Activated CD4-positive, alpha-beta T cell treated with anti-CD3 and anti-CD28 coated beads for 4 hours (primary cell): ENCODE results near the gene SV2C.
"Not testable (repeated sequence)": the region's sequence is repeated elsewhere in the genome, so short reads cannot be mapped to it uniquely, and the experiment has no call there.

Experiments
- DNase-seq, 2 donors: peaks; one replicate each; pipeline ENCODE4 v3.0.0-alpha.2; 2020

SV2C gene

GRCh38 chr5:76312783-76313182, 229.6 kb downstream of the SV2C start:
- no peak for DNase-seq

DNA sequence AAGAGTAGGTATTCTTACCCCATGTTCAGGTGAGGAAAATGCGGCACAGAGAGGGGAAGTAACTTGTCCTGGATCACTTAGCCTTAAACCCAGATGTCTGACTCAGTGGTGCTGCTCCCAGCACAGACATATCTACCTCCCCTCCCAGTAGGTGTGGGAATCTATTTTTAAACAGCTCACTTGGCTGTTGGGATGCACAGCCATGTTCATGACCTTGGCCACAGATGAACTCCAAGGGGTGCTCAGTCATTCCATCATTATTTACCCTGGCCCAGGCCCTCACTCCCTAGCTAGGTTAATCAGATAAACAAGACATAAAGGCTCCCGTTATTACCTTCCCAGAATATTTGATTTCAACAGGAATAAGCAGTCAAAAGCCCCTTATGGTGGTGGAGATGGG, 231.5 kb downstream of the SV2C start:
- DNase-seq, result no peak

GRCh38 chr5:76319673-76320072, 236.5 kb downstream of the SV2C start:
- no peak for DNase-seq

DNA sequence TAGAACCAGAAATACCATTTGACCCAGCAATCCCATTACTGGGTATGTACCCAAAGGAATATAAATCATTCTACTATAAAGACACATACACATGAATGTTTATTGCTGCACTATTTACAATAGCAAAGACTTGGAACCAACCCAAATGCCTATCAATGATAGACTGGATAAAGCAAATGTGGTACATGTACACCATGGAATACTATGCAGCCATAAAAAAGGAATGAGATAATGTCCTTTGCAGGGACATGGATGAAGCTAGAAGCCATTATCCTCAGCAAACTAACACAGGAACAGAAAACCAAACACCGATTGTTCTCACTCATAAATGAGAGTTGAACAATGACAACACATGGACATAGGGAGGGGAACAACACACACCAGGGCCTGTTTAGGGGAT, 240.3 kb downstream of the SV2C start:
- not testable (repeated sequence) for DNase-seq

- no peak for DNase-seq
Measured at GRCh38 chr5:76325326-76325725, 242.1 kb downstream of the SV2C start.

- DNase-seq, result peak; percentile 24 to 29
Measured at GRCh38 chr5:76325876-76326491, 242.8 kb downstream of the SV2C start.

GRCh38 chr5:76326577-76327302, 243.6 kb downstream of the SV2C start:
- DNase-seq, result no peak

DNA sequence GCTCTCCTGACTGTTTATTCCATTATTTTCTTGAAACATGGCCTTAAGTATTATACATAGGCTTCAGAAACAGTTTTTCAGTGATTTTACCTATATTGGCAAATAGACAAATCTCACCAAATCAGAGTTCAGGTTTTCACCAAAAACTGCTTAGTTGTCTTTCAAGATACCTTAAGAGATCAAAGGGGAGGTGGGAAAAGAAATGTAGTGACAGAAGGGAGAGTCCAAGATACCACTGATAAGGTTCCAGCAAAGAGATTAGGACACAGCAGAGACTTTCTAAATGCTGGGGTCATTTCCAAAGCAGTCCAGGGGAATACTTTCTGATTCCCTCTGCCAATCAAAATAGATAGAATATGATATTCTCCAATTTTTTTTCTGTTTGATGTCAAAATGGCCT, 246.2 kb downstream of the SV2C start:
- DNase-seq, result no peak

DNA sequence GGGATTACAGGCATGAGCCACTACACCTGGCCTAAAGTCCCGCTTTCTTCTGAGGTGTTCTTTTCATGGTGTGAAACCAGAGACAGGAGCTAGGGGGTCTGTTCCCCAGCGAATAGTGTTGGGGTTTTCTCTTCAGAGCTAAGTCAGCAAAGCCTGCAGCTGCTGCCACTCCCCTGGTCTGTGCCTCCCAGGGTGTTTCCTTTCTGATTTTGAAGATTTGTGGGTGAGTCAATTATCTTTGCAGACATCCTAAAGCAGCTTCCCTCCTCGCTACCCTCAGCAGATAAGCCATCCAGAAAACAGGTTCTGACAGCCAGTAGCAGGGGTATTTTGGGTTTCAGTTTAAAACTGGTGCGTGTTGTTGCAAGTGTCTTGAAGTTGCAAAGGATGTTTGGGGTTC, 247.9 kb downstream of the SV2C start:
- peak in 1 of 2 donors; percentile 18 for DNase-seq

GRCh38 chr5:76332102-76332501, 248.9 kb downstream of the SV2C start:
- DNase-seq, result no peak

DNA sequence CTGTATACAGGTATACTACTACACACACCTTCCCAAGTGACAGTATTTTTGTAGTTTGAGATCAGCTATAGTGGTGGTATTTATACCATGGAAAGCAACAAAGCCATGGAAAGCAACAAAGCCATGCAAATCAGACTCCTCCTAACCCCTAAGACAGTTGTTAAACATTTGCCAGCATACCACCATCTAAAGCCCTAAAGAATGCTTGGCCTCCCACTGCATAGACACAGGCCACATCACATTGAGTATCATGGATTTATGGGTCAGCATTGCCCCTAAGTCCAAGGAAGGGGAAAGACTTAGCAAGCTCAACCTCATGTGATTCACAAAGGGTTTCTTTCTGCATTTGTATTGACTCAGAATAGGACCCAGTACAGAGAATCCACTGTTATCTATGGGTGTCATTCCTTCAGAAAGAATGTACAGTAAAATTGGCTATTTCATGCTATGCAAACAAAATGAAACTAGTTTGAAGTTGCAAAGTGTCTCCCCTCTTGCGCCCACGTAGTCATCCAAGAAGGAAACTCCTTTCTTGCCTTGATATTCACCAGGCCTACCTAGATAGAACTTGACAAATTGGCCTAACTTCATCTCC, 249.5 kb downstream of the SV2C start:
- DNase-seq, result no peak

DNA sequence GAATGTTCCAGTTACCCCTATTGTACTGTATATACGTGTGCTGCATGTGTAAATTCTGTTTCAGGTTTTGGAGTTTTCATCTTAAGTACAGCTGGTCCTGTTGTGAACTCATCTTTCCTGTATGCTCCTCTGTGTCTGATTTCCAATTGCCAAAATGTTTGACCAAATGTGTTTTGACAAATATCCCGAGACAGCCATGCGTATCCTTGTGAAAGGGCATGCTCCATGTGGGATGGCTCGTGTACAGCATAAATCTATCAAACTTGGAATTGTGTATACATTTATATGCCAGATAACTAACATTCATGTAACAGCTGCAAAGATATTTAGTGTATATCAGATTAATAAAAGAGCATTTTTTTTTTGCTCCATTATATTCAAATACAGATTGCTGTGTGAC, 250.4 kb downstream of the SV2C start:
- DNase-seq, result no peak

GRCh38 chr5:76334574-76334973, 251.4 kb downstream of the SV2C start:
- DNase-seq, result no peak

GRCh38 chr5:76335451-76335850, 252.3 kb downstream of the SV2C start:
- not testable (repeated sequence) for DNase-seq

- DNase-seq, result not testable (repeated sequence)
Measured at GRCh38 chr5:76336253-76336809, 253.1 kb downstream of the SV2C start.

DNA sequence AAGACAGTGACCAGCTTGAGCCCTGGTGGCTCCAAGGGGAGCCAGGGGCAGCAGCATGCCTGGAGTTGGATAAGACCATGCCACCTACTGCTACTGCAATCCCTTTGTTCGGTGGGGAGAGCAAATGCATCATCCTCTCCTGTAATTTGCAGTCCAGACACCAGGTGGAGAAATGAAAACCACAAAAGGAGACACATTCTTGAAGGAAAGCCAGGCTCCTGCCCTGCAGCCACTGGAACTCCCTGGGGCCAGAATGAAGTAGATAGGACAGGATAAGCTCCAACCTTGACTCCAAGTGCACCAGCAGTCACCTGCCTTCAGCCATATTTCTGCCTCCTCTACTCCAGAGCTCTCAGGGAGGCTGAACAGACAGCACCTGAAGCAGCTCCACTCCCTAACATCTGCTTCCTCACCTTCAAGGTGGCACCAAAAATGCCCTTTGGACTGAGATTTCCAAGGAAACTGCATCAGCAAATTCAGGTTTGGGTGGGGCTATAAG, 254.8 kb downstream of the SV2C start:
- DNase-seq, result peak; percentile 39 to 62

- DNase-seq, result no peak
Measured at GRCh38 chr5:76339919-76340318, 256.7 kb downstream of the SV2C start.

GRCh38 chr5:76341651-76342334, 258.6 kb downstream of the SV2C start:
- DNase-seq, result no peak

- DNase-seq, result no peak
Measured at GRCh38 chr5:76342474-76342873, 259.3 kb downstream of the SV2C start.

- DNase-seq, result no peak
Measured at GRCh38 chr5:76345582-76345981, 262.4 kb downstream of the SV2C start.

GRCh38 chr5:76351176-76351575, 268.0 kb downstream of the SV2C start:
- DNase-seq, result no peak

DNA sequence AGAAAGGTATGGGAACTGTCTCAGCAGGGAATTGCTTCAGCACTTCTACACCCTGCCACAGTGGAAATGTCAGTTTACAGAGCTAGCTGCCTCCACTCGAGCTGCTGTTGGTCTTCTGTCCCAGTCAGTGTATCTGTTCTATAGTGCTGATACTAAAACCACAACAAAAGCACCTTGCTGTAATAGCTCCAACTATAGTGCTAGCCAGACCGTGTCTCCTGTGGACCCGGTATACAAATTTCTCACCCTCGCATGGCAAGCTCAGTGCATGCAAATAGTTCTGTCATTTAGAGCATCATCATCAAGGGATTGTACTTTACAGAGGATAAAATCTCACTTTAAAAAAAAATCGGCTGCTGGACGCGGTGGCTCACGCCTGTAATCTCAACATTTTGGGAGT, 268.4 kb downstream of the SV2C start:
- DNase-seq, result no peak

- no peak for DNase-seq
Measured at GRCh38 chr5:76356887-76357286, 273.7 kb downstream of the SV2C start.
